ENCODE results near the gene HDDC3.

GRCh38 chr15:90883976-90884718 is 48.2 kb downstream of the HDDC3 start, which contains the start of gene FES:
- no peak for TF ChIP-seq EZH2 (IDR thresholded peaks at IDR 0.05; ENCODE audit: low read length, unreplicated experiment)
- TF ChIP-seq CTCF (conservative IDR thresholded peaks at IDR 0.05; ENCODE audit: low read depth, low read length), result no peak
- TF ChIP-seq EZH2phosphoT487 (IDR thresholded peaks at IDR 0.05; ENCODE audit: borderline replicate concordance, low read length), result no peak
